ENCODE measurements around the gene DNAAF5.

Gene DNAAF5

GRCh38 chr7:738241-738640 is 11.7 kb downstream of the DNAAF5 start:
- DNase-seq (ENCODE audit: low read depth) = no peak
- no peak overlapping the region for H3K4me3 ChIP-seq (ENCODE audit: low read depth, low read length)
- no peak for TF ChIP-seq CTCF (conservative IDR thresholded peaks at IDR 0.05; ENCODE audit: low read depth, low read length)

- no peak for DNase-seq (ENCODE audit: low read depth)
- H3K4me3 ChIP-seq (ENCODE audit: low read depth, low read length) = no peak overlapping the region
- TF ChIP-seq CTCF (conservative IDR thresholded peaks at IDR 0.05; ENCODE audit: low read depth, low read length) = no peak
Observed at GRCh38 chr7:738723-739454, 12.4 kb downstream of the DNAAF5 start.

GRCh38 chr7:739455-739982 is 13.0 kb downstream of the DNAAF5 start:
- no peak for TF ChIP-seq CTCF (conservative IDR thresholded peaks at IDR 0.05; ENCODE audit: low read depth, low read length)
- DNase-seq (ENCODE audit: low read depth) = no peak
- no peak overlapping the region for H3K4me3 ChIP-seq (ENCODE audit: low read depth, low read length)

GRCh38 chr7:739983-740942 is 13.8 kb downstream of the DNAAF5 start:
- no peak for TF ChIP-seq CTCF (conservative IDR thresholded peaks at IDR 0.05; ENCODE audit: low read depth, low read length)
- H3K4me3 ChIP-seq (ENCODE audit: low read depth, low read length) = no peak overlapping the region
- DNase-seq (ENCODE audit: low read depth) = no peak

- H3K4me3 ChIP-seq (ENCODE audit: low read depth, low read length) = no peak overlapping the region
- no peak for TF ChIP-seq CTCF (conservative IDR thresholded peaks at IDR 0.05; ENCODE audit: low read depth, low read length)
- DNase-seq (ENCODE audit: low read depth) = no peak
Observed at GRCh38 chr7:741191-741671, 14.7 kb downstream of the DNAAF5 start.

GRCh38 chr7:741850-742249 is 15.4 kb downstream of the DNAAF5 start:
- no peak for DNase-seq (ENCODE audit: low read depth)
- no peak for TF ChIP-seq CTCF (conservative IDR thresholded peaks at IDR 0.05; ENCODE audit: low read depth, low read length)
- H3K4me3 ChIP-seq (ENCODE audit: low read depth, low read length) = no peak overlapping the region

Measured in choroid plexus epithelial cell (primary cell).